NCI-H510A treated with DMSO at 0.1 percent for 48 hours (cell line): ENCODE data around the gene RSPO1.

ENCODE experiments used
- DNase-seq: peaks from one replicate; lab custom pipeline; 2025; lab: John Stamatoyannopoulos, UW

The RSPO1 gene

DNA sequence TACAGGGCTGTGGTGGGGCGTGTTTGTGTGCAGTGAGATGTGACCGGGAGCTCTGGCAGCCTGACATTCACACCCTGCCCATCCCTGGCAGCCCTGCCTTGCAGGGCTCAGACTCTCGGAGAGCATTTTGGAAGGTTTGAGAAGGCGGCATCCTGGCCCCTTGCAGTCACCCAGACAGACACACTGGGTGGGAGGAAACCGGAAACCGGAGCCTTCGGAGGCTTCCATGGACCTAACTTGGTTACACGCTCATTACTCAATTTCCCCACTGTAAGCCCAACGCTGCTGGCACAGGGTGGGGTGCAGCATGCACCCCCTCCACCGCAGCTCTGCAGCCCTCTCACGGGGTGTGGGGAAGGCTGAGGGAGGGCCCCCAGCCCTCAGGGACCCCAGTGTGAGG is 22.2 kb upstream of the RSPO1 start:
- DNase-seq: no peak

DNA sequence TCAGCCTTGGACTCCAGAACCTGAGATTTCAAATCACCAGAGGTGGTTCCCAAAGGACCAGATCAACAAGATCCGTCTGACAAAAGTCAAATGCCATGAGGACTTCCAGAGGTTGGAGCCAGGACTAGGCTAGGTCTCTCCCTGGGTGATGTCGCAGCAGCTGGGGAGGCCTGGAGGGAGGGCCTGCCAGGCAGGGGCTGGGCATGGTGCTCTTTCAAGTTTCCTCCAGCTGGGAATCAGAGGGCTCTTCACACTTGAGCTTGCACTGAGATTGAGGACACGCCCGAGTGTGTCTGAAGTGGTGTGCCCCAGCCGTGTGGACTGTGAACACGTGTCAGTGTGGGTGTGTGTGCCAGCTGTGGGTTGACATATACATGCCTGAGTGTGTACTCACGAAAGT is 21.3 kb upstream of the RSPO1 start:
- DNase-seq: peak; percentile 85

DNA sequence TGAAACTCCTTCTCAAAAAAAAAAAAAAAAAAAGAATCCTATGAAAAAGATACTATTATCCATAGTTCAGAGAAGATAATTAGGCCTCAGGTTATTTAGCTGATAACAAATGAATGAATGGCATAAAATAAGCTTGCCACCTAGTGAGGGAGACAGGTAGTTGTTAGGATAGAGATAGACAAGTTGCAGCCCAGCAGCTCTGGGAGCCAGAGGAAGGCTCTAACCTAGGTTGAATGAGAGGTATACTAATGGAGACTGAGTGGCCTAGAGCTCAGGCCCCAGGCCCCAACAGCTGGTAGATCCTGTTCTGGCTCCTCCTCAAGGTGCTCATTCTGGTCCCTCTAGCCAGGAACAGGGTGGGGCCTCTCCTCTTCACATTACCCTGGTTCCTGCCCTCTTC is 20.6 kb upstream of the RSPO1 start:
- DNase-seq: peak; percentile 67

DNA sequence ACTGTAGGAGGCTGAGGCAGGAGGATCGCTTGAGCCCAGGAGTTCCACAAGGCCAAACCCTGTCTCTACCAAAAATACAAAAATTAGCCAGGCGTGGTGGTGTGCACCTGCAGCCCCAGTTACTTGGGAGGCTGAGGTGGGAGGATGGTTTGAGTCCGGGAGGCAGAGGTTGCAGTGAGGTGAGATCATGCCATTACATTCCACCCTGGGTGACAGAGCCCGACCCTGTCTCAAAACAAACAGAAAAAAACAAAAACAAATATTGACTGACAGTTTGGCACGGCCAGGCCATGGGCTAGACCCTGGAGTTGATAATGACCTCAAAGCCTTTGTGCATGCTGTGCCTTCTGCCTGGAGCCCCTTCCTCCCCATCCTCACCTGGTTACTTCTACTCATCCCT is 19.2 kb upstream of the RSPO1 start:
- DNase-seq: no peak

DNA sequence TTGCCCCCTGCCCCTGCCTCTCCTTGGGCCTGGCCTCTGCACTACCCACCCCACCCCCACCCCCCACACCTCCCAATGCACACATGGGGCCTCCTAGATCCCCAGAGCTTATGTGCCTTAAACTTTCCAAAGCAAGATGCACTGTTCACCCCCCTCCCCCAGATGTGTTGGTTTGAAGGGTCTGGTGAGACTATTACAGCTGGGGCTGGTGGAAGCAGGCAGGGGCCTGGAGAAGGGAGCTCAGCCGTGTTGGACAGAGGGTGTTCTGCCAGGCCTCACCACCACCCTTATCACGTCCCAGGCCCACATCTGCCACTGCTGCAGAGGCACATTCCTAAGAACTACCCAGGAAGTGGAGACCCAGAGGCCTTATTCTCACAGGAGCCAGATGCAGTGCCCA is 18.3 kb upstream of the RSPO1 start:
- DNase-seq: no peak

DNA sequence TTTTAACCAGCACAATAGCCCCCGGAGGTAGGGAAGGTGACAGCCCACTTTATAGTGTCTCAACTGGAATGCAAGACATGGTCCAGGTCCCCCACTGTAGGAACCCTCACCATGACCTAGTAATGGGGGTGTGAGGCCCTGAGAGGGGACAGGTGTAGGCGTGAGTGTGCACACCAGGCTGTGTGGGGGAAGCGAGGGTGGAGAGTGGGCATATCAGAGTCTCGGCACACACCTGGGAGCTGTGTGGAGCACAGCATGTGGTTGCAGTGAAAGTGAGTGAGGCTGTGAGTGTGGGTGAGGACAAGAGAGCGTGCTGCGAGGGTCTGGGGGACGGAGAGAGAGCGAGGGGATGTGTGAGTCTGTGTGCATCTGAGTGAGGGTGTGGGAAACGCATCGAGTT is 17.1 kb upstream of the RSPO1 start:
- no peak for DNase-seq

DNA sequence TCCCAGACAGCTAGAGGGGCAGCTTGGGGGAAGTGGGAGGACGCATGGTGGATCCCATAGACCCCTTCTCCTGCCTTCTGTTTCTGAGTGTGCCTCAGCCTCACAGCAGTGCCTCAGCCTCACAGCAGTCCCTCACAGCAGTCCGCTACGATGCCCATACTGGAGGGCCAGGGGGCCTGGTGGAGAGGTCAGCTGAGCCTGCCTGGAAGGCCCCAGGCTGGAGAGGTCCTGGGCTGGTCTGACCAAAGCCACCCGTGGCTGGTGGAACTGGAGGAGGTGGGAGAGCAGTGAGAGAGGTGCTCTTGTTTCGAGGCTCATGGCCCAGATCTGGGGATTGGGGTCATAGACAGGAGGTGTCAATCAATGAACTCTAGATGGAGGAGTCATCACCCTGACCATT is 16.0 kb upstream of the RSPO1 start:
- no peak for DNase-seq

DNA sequence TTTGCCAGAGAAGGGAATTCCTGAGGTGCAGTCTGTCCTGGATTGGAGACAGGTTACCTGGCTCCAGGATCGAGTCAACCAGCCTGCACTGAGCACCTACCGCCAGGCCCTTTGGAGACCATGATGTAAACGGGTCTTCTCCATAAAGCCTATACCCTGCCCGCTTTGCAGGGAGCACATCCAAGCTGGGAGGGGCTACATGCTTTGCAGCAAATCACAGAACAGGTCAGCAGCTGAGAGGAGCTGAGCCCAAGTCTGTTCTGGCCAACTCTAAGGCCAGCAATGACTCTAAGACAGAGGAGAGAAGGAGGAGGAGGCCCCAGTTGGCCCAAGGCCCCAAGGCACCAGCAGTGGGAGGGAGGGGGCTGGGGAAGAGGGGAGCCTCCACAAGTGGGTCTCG is 15.5 kb upstream of the RSPO1 start:
- no peak for DNase-seq

DNA sequence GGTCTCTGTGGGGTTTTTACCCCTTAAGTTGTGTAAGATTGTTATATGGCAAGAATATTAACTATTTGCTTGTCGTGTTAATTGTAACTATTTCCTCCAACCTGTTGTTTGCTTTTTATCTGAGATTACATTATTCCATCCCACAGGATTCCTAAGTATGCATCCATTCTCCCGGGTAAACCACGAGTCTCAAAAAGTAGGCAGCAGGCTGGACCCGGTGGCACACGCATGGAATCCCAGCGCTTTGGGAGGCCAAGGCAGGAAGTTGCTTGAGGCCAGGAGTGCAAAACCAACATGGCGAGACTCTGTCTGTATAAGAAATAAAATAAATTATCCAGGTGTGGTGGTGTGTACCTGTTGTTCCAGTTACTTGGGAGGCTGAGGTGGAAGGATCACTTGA is 12.6 kb upstream of the RSPO1 start:
- no peak for DNase-seq

DNA sequence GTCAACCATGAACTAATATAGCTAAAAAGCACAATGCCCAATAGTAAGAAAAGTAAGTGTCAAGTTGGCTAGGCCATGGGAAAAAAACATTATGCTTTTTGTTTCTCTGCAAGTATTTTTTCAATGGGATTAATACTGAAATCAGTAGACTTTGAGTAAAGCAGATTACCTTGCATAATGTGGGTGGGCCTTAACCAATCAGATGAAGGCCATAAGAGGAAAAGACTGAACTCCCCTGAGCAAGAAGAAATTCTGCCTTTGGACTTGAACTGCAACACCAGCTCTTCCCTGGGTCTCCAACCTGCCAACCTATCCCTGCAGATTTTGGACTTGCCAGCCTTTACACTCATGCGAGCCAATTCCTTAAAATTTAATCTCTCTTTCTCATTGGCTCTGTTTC is 6.4 kb upstream of the RSPO1 start:
- DNase-seq: no peak

DNA sequence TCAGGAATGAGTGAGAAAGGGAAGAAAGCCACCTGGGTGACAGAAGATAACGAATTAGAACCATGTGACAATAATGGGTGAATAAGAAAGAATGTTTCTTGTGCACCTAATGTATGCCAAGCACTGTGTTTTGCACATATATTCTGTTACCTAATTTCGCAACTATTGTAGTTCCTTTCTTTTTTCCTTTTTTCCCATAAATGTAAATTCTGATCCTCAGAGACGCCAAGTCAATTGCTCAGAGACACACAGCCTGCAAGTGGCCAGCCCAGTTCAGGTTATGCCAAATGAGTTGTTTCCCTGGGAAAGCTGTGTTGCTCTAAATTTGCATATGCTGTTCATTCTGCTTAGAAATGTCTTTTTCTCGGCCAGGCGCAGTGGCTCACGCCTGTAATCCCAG is 1.7 kb upstream of the RSPO1 start:
- DNase-seq: no peak

DNA sequence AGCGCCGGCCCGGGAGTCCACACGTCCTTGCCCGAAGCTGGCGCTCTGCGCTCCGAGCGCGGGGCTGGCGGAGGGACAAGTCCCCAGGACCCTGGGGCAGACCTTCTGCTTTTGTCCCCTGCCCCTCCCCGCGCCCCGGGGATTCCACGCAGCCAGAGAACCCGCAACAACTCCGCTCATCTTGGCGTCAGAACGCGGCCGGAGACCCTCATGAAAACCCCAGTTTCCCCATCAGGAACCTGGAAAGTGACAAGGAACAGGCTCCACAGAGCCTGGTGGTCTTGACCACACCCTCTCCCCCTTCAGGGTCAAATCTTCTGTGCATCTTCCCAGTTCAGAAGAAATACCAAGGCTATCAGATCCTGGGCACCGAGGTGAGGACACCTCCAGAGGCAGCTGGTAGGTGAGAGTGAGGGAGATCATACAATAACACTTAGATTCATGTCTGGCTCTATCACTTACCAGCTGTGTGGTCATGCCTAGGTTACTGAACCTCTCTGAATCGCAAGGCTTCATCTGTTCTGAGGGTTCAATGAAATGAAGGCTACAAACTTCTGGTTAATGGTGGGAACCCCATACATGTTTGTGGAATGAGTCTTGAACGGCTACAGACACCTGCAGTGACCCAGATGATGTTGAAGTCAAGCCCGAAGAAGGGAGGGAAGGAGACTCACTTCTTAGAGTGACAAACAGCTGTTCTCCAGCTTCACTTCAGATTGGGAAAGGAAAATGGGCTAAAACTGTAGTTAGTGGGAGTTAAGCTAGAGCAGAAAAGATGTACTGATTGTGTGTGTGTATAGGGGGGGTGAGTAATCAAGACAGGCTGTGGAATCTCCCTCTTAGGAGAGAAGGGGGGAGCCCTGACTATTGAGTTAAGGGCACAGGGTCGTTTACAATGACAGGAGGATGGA is 555 bp upstream of the RSPO1 start:
- DNase-seq: no peak

DNA sequence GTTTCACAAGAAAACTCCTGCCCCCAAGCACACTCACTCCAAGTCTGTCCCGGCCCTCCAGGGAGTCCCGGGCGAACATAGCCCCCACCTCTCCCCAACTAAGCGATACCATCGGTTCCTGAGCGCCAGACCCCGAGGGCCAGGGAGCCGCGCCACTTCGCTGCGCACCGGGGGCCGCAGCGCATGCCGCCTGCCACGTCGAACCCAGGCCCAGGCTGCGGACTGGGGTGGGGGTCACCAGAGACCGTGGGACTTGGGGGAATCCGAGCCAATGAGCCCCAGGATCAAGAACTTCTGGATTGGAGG is 801 bp downstream of the RSPO1 start:
- no peak for DNase-seq

DNA sequence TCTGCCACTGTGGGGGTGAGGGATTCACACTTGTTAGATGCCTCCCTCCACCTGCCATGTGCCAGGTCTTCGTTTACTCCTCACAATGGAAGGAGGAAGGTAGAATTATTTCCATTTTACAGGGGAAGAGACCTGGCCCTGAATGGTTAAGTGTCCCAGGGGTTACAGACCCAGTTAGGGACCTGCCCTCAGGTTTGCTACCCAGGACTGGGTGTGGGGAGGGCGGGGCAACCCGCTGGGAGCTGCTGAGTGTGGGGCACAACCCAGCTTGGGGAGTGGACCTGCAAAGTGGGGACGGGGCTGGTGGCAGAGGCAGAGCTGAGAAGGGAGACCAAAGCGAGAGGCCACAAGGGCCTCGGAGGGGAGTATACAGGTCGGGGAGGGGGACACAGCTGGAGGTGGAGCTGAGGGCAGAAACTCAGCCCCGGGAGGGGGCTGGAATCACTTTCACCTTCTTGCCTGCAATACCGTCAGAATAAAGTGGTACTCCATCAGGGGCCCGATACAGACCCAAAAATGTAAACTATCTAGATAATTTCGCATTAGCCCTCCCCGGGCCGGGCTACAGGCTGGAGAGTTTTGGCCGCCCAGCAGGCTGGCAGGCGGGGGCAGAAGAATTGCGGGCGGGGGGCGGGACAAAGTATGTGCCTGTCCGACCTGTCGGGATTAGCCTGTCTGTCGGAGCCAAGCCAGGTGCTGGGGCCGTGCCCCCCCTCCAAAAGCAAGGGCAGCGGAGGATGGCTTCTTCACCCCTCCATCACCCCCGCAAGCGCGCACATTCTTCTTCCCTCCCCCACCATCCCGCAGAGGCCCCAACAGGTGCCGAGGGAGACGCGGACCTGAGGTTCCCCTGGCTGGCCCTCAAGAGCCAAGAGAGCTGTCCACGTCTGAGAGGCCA is 1.4 kb downstream of the RSPO1 start:
- DNase-seq: no peak

DNA sequence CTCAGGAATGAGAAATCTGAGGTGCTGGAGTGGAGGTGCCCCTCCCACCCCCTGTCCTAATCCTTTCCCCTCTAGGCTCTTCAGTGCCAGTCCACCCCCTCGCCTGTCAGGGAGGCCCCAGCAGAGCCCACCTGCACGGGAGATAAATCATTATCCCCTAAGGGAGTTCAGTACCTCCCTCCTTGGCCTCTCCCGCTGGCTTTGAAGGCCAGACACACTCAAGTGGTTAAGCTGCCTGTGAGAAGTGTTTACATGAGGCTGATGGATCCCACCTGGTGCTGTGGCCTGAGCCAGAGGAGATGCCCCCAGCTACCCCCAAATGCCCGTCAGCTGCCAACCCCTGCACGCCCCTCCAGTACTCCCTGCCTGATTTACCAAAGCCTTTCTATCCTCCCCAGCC is 3.7 kb downstream of the RSPO1 start:
- DNase-seq: no peak

DNA sequence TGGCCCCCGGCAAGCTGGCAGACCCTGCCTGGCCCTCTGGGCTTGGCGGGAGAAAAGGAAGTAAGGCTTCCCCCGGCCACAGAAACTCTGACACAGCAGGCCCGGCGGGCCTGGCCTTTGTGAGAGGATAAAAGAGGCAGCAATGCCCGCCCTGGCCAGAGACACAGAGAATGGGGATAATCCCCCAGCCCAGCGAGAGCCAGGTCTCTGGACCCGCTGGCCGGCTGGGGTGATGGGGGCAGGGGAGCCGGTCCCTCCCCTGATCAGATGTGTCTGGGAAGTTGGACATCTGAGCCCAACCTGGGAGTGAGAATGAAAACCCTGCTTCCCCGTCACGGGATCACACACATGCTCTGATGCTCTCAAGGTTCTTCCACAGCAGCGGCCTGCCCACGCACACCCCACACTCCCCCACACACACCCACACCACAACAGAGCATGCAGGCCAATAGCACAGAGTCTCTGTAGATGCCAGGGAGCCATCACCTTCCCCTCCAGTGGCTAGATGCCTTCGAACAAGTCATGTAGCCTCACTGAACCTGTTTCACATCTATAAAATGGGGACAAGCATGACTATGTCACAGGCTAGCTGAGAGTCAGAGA is 4.2 kb downstream of the RSPO1 start:
- DNase-seq: no peak

DNA sequence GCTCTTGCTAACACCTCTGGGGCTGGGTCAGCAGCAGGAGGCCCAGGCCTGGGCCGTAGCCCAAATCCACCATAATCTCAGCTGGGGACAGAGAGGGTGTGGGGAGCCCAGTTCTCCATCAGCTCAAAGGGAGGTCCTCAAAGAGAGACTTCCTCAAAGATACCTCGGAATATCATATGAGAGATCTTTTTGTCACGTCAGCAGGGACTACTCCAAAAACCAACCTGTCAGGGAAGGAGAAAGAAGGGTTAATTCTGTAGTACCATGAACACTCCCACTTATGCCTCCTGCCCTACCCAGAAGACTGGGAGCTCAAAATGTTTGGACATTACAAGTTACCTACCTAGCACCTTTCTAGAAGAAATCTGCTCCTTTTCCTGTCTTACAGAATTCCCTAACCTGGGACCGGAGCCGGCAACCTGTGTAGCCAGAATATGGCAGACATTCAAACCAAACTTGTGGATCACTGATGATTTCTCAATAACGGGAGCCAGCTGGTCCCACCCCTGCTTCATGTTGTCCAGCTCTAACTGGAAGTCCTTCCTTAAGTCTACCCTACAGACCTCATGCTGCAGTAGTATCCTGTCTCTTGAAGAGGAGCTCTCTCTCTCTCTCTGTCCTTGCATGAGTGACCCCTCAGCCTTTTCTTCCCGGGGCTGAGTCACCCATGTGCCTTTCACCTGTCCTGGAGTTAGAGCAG is 4.8 kb downstream of the RSPO1 start:
- DNase-seq: no peak

DNA sequence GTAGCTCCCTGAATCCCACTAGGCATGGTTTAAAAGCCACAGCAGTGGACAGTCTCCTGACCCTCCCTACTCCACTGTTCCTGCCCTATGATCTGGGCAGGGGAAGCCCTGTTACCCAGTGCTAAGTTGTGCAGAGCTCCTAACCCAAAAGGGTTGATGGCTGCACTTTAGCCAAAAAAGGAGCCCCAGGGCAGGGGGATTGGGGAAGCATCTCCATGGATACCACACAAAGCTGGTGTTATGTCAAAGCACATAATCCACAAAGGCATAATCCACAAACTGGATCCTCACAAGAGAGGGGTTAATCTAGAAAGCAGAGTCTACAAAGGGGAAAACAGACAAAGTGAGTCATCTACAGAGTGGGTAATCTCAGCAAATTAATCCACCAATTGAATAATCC is 5.7 kb downstream of the RSPO1 start:
- no peak for DNase-seq

DNA sequence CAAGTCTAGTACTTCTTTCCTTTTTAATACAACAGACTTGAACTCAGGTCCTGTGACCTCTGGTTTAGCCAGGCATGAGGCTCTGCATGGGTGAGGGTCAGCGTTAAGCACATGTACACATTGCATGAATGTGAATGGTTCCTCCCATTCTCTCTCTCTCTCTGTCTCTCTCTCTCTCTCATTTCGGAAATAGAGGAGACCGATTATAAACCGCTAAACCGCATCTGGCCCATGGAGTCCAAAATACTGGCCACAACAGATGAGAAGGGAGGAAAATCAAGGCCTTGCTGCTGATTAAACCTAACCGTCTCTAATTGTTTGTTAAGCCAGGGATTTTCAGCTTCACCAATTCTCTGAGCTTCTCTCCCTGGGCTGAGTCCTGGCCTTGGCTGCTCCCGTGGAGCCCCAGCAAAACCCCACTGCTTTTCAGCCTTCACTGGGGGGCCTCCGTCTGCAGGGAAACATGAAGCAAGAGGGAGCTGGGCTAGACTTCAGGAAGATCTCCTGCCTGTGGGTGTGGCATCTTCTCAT is 6.6 kb downstream of the RSPO1 start:
- DNase-seq: no peak

DNA sequence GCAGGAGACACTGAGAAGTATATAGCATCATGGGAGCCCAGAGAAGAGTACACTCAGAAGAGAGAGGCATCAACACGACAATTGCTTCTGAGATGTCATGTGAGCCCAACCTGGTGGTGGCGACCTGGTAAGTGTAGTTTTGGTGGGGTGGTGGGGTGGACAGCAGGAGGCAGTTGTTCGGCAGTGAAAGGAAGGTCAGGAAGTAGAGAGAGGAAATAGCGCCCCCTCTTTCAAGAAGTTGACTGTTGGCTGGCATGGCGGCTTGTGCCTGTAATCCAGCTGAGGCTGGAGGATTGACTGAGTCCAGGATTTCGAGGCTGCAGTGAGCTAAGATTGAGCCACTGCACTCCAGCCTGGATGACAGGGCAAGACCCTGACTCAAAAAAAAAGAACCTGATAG is 12.6 kb downstream of the RSPO1 start:
- no peak for DNase-seq

DNA sequence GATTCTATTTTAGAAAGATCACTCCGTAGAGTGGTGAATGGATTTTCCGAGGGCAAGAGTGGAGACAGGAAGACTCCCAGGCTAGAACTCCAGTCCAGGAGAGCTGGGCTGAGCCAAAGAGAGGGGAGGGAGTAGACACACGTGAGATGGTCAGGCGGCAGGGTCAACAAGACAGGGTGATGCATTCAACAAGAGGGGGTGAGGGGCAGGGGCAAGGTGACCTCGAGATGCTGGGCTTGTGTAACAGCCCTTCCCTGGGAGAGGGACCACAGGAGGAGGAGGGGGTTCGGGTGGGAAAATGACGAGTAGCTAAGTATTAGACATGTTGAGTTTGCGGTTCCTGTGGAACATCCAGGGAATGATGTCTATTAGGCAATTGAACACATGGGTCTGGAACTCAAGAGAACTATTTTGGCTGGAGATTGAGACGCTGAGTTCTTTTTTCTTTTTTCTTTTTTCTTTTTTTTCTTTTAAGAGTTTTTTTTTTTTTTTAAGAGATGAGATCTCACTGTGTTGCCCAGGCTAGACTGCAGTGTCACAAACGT is 13.3 kb downstream of the RSPO1 start:
- DNase-seq: no peak

DNA sequence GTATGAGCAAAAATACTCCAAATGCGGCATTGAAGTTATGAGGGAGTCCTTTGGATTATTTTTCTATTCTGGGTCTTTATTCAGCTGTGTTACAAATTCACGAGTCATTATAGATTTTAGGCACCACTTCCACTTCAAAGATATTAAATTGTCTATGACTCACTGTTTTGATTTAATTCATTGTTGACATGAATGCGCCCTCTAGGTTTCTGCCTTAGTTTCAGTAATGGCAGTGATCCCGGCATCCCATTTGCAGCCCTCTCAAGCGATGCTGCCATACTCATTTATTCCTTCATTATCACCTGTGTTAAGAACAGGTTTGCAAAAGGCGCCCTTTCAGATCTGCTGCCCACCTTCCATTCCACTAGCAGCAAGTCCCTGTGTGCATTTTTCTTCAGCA is 14.0 kb downstream of the RSPO1 start:
- no peak for DNase-seq
